Renal cortical epithelial cell (primary cell): Measurements from ENCODE around the gene SLC50A1. TPM values are rescaled to one million over a fixed set of nuclear protein-coding genes. Genes with fewer than 3 reads are reported as not detected.

ENCODE experiments used
- DNase-seq: peaks from one replicate; pipeline ENCODE4 v3.0.0-alpha.2; 2011; ENCODE audit warnings: low read depth
- total RNA-seq: library from RNA; depleted of rRNA; stranded (reverse); fragments of >200 nt; gene quantifications from 2 replicates; pipeline ENCODE4 v1.2.3, GENCODE V29; 2014

Gene SLC50A1, protein sequence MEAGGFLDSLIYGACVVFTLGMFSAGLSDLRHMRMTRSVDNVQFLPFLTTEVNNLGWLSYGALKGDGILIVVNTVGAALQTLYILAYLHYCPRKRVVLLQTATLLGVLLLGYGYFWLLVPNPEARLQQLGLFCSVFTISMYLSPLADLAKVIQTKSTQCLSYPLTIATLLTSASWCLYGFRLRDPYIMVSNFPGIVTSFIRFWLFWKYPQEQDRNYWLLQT
- total RNA-seq: 16.7 and 63.0 TPM in 2 replicates

DNA sequence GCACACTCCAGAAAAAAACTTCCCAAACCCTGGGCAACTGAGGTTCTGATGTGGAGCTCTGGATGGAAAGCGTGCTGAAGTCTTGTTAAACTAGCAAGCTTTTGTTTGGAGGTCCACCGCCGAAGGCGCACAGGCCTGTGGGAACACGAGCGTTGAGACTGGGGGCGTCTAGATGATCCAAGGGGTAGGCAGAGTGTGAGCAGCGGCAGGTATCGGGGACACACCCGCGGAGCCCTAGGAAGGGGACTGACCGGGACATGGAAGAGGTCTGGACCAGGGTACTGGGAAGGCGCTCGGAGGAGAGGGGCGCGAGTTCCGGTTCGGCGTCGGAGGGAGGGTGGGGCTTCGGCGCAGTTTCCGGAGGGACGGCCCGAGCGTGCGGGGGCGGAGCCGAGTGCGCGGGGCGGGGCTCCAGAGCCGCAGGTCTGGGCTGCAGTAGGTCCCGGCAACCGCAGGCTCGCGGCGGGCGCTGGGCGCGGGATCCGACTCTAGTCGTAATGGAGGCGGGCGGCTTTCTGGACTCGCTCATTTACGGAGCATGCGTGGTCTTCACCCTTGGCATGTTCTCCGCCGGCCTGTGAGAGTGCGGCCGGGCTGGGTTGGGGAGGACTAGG is at the start of gene SLC50A1:
SLC50A1 (plus strand) TSS at position 438 of the 614 bp plus-strand sequence; CDS start at position 498, 60 bp downstream.
- peak; percentile 81 for DNase-seq

GRCh38 chr1:155086128-155086741 is 49.4 kb upstream of the SLC50A1 start:
- DNase-seq: no peak

DNA sequence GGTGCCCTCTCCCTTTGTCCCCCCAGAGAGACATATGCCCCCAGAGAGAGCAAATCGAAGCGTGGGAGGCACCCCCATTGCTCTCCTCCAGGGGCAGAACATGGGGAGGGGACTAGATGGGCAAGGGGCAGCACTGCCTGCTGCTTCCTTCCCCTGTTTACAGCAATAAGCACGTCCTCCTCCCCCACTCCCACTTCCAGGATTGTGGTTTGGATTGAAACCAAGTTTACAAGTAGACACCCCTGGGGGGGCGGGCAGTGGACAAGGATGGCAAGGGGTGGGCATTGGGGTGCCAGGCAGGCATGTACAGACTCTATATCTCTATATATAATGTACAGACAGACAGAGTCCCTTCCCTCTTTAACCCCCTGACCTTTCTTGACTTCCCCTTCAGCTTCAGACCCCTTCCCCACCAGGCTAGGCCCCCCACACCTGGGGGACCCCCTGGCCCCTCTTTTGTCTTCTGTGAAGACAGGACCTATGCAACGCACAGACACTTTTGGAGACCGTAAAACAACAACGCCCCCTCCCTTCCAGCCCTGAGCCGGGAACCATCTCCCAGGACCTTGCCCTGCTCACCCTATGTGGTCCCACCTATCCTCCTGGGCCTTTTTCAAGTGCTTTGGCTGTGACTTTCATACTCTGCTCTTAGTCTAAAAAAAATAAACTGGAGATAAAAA is 48.7 kb upstream of the SLC50A1 start:
- no peak for DNase-seq

- no peak for DNase-seq
These were observed 44.3 kb upstream of the SLC50A1 start for GRCh38 chr1:155091071-155092051.

DNA sequence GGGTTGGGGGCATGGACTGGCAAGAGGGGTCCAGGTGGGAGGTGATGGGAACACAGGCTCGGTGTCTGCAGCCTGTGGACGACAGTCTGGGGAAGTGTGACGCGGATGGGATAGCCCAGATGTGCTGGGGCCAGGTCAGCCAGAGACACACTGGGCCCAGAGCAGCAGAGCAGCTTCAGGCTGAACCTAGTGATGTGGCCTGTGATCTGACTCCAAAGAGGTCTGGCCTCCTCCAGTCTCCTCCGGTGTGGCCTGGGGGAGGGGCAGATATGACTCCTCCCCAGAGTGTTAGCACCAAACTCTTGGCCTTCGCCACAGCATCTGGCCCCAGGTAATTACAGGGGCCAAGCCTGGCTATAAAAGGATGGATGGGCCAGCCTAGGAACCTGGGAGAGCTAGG is 43.5 kb upstream of the SLC50A1 start:
- no peak for DNase-seq

DNA sequence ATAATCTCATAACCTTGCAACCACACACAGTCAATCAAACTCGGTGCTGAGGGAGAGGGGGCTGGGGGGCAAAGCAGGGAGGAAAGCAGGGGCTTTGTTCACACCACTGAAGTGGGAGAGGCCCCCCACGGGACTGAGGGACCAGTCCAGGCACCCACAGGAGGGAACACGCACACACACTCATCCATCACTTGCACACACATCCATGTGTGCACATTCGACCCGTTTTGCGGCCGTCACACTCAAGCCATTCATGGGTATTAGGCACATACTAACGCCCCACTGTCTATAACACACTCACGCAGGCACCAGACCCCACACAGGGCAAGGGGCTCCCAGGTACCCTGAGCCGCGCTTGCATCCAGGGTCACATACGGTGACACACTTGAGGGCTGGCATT is 43.0 kb upstream of the SLC50A1 start:
- no peak for DNase-seq

- peak; percentile 69 for DNase-seq
These were observed 41.6 kb upstream of the SLC50A1 start for GRCh38 chr1:155093911-155094621.

DNA sequence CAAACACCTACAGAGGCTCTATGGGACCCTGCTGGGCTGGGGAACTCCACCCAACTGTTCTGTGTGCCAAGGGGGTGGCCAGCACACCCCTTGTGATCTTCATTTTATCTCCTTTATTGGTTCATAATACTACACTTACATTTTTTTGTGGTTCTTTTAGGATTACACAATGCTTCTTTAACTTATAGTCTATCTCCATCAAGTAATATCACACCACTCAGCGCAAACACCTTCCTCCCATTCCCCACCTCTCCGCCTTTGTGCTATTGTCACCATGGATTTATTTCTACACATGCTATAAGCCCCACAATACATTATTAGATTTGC is 41.1 kb upstream of the SLC50A1 start:
- no peak for DNase-seq

- DNase-seq: no peak
These were observed 36.3 kb upstream of the SLC50A1 start for GRCh38 chr1:155099331-155099730.

GRCh38 chr1:155103325-155103724 is 32.3 kb upstream of the SLC50A1 start:
- no peak for DNase-seq

DNA sequence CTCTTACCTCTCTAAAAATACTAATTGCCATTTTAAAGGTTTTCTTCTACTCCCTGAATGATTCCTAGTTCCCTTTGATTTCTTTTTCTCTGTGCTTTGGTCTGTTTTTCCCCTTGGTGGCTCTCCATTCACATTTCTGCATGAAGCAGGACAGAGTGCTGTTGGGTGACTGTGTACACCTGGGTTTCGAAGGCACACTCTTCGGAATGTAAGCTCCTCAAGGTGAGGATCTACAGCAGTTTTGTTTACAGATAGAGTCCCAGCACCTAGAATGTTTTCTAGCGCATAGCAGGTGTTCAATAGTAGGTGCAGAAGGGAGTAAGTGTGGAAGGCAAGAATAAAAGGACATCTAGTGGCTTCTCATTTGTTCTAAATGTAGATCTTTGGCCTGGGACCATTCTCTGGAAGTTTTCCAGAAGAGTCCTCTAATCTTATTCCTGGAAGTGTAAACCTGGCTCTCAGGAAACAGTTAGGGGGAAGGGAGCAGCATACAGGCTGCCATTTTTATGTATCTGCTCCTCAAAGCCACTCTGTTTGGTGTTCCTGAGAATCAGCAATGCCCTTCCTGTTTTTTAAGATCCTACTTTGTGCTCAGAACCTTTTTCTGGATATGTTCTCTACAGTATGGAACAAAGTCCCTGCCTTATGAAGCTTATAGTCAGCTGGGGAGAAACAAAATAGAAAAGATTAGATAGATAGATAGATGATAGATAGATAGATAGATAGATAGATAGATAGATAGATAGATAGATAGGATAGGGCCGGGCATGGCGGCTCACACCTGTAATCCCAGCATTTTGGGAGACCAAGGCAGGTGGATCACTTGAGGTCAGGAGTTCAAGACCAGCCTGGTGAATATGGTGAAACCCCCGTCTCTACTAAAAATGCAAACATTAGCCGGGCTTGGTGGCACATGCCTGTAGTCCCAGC is 30.8 kb upstream of the SLC50A1 start:
- no peak for DNase-seq

DNA sequence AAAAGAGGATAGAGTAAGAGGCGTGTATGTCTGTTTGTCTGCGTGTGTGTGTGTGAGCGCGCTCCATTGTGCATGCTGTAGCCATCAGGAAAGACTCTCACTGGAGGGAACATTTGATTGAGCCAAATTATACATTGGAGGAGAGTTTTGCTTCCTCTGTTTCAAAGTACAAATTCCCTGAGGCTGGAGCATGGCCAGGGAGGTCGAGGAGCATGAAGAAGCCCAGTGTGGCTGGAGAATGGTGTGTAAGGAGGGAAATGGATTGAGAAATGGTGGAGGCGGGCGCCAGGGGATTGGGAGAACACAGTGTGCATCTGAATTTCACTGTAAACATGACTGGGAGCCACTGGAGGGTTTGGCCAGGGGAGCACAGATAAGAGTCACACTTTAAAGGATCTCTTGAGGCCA is 30.0 kb upstream of the SLC50A1 start:
- peak; percentile 52 for DNase-seq

GRCh38 chr1:155106862-155107261 is 28.8 kb upstream of the SLC50A1 start:
- no peak for DNase-seq

DNA sequence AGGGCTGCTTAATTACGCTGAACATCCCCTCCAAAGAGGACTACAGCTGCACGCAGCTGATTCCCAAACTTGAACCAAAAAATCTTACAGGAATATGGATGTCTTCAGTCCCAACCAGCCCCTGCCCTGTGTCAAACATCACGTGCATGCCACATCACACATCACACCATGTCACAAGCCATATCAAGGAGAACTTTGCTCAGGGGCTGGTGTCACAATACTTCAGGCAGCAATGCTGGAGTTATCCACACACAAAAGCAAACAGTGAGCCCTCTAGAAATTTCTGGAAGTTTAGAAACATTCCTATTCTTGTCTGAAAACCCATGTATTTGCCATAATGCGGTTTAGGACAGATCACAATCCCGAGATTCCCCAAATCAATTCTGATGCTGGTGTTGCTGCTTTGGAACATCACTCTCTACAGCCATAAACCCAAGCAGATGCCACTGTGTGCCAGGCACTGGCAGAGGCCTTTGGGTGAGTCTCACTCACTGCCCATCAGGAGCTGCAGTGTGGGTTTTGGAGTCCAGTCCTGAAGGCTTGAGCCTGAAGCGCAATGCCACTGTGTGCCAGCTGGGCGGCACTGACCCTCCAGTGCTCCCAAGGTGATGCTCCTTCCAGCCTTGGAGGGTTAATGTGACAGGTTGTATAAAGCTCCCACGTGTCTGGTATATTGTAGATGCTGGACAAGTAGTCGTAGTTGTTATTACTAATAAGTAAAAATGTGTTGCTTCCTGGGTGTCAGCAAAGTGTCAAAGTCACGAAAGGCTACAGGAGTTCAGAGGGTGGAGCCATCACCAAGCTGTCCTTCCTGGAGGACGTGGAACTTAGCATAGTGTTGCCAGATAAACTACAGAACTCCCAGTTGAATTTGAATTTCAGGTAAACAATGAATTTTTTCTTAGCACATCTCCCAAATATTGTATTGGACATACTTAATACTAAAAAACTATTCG is 28.1 kb upstream of the SLC50A1 start:
- DNase-seq: no peak

GRCh38 chr1:155108296-155108695 is 27.4 kb upstream of the SLC50A1 start:
- DNase-seq: no peak

DNA sequence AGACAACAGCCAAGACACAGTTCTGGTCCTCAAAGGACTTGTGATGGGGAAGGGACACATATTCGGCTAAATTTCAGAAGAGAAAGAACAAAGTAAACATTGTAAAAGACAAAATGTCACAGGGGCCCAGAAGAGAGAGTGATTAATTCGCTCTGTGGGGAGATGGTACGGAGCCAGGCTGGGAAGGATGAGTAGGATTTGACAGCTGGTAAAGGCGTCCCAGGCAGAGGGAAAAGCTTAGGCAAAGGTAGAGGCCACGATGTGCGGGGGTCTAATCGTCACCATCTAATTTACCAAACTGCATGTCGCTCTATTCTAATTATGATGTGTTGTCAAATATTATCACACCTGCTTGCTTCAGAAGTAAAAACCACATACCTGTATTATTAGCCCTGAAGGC is 25.3 kb upstream of the SLC50A1 start:
- DNase-seq: no peak

DNA sequence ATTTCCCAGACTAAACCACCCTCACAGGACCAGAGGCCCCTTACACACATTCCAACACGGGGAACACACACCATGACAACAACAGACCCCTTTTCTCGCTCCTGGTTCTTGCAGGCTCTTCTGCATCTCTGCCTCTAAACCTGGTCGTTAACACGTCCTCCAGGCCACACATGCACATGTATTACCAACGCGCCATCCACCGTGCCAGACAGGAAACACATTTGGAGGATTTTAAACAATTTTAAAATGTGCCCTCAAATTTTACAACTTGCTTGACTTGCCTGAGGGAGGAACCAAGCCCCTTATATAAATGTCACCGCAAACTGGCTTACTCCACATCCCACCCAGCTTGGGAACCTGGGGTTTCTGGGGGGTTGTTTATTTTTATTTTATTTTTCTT is 24.8 kb upstream of the SLC50A1 start:
- DNase-seq: no peak

GRCh38 chr1:155113450-155113980 is 22.1 kb upstream of the SLC50A1 start:
- no peak for DNase-seq
